ENCODE data around the gene SLC26A9. TPM values are rescaled to one million over a fixed set of nuclear protein-coding genes. Genes with fewer than 3 reads are reported as not detected.

Gene SLC26A9
- total and polyA plus RNA-seq, 2 experiments from 2014 or later: not detected

DNA sequence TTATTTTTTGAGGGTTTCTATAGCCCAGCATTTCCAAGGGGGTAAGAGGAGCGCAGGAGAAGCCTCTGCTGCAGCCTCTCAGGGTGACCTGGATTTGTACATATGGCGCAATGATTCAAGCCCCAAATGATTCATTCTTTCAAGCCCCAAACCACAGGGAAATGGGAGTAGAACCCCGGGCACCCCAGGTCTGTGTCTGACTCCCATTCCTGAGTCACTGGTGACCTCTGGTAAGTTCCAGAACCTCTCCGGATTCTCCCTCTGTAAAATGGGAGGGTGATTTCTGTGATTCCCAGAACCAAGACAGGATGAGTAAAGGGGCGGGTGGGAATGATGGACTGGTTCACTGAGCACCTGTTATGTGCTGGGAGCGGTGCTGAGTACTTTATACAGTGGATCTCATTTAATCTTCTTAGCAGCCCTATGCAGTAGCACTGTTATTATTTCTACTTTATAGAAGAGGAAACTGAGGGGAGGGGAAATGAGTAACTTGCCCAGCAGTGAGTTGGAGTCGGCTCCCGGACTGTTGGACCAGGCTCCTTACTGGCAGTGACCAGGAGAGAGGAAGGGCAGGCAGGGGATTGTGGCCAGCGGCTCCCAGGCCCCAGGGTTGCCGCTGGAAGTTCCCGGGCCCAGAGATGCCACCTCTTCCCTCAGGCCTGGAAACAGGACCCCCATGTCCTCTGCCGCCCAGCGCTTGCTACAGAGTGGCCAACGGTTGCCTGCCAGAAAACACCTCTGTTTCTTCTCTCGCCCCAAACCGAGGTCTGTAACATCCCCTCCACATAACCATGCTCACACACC is 20.3 kb upstream of the SLC26A9 start:
- H3K9me2 ChIP-seq (ENCODE audit: insufficient read depth): no peaks in the 10 kb centered on the region
- no peaks in the 10 kb centered on the region for H3K9me3 Mint-ChIP-seq
- H3K36me3 Mint-ChIP-seq (ENCODE audit: low read depth): no peaks in the 10 kb centered on the region
- no peaks in the 10 kb centered on the region for H3F3A ChIP-seq (replicated peaks; ENCODE audit: low read depth)
- DNase-seq (ENCODE audit: low spot score) (no peak), ATAC-seq (no peak)
- H3K4me1 Mint-ChIP-seq: peaks cover 11% of the 10 kb centered on the region; the same call in 2 of the 3 replicates
- H3K4me3 Mint-ChIP-seq: no peak overlapping the region
- no peaks in the 10 kb centered on the region for H4K20me1 ChIP-seq (replicated peaks; ENCODE audit: insufficient read depth)
- no peak overlapping the region for H3K27ac ChIP-seq (ENCODE audit: low read depth)
- peaks cover 5% of the 10 kb centered on the region for H3K27me3 Mint-ChIP-seq (ENCODE audit: insufficient read depth, low read depth, poor library complexity)
- no peaks in the 10 kb centered on the region for H3K79me2 ChIP-seq (replicated peaks; ENCODE audit: insufficient read depth)
- TF ChIP-seq CREB1 (CRISPR knock-in tag; IDR thresholded peaks at IDR 0.05; ENCODE audit: low read depth) (no peak), POLR2AphosphoS5 (IDR thresholded peaks at IDR 0.05; ENCODE audit: low read depth) (no peak), STAT1 (IDR thresholded peaks at IDR 0.05; ENCODE audit: unreplicated experiment) (no peak), ZNF331 (CRISPR knock-in tag; IDR thresholded peaks at IDR 0.05; ENCODE audit: low read depth) (no peak), EZH2 (IDR thresholded peaks at IDR 0.05; ENCODE audit: low read depth, unreplicated experiment) (no peak), EZH2phosphoT487 (IDR thresholded peaks at IDR 0.05; ENCODE audit: unreplicated experiment) (no peak), NANOG (IDR thresholded peaks at IDR 0.05; ENCODE audit: borderline replicate concordance) (no peak)
- TF ChIP-seq, protein P1, sequence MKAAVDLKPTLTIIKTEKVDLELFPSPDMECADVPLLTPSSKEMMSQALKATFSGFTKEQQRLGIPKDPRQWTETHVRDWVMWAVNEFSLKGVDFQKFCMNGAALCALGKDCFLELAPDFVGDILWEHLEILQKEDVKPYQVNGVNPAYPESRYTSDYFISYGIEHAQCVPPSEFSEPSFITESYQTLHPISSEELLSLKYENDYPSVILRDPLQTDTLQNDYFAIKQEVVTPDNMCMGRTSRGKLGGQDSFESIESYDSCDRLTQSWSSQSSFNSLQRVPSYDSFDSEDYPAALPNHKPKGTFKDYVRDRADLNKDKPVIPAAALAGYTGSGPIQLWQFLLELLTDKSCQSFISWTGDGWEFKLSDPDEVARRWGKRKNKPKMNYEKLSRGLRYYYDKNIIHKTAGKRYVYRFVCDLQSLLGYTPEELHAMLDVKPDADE (IDR thresholded peaks at IDR 0.05): no peak
- TF ChIP-seq, protein P2, sequence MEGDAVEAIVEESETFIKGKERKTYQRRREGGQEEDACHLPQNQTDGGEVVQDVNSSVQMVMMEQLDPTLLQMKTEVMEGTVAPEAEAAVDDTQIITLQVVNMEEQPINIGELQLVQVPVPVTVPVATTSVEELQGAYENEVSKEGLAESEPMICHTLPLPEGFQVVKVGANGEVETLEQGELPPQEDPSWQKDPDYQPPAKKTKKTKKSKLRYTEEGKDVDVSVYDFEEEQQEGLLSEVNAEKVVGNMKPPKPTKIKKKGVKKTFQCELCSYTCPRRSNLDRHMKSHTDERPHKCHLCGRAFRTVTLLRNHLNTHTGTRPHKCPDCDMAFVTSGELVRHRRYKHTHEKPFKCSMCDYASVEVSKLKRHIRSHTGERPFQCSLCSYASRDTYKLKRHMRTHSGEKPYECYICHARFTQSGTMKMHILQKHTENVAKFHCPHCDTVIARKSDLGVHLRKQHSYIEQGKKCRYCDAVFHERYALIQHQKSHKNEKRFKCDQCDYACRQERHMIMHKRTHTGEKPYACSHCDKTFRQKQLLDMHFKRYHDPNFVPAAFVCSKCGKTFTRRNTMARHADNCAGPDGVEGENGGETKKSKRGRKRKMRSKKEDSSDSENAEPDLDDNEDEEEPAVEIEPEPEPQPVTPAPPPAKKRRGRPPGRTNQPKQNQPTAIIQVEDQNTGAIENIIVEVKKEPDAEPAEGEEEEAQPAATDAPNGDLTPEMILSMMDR (conservative IDR thresholded peaks at IDR 0.05; ENCODE audit: low read depth in 2 of 2): no peak
- no peaks in the 10 kb centered on the region for H3K4me1 ChIP-seq (ENCODE audit: insufficient read depth)
- no peak overlapping the region for H3K27ac Mint-ChIP-seq
- no peak overlapping the region for H3K4me3 ChIP-seq
- no peak overlapping the region for H2AFZ ChIP-seq
- no peak overlapping the region for H3K4me2 ChIP-seq
- no peaks in the 10 kb centered on the region for H3K27me3 ChIP-seq (ENCODE audit: insufficient read depth)
- no peaks in the 10 kb centered on the region for H3K36me3 ChIP-seq (ENCODE audit: insufficient read depth)

DNA sequence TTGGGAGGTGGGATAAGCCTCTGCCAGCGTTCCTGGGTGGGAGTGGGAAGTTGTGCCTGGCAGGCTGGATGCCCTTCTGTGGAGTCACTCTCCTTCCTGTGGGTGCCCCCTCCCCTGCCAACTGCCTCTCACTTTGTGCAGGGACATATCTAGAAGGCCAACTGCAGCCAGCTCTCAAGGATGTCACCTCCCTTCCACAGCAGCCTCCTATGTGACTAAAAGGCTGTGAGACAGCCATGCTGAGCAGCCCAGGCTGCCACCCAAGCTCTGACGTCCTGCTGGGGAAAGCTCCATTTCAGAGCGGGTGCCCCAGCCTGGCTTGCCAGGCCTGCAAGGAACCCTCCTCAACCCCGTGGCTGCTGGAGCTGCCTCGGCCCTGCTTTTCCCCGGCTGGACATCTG is 19.6 kb upstream of the SLC26A9 start:
- H3K36me3 Mint-ChIP-seq (ENCODE audit: low read depth): no peaks in the 10 kb centered on the region
- no peak overlapping the region for H3K27ac Mint-ChIP-seq
- TF ChIP-seq STAT1 (IDR thresholded peaks at IDR 0.05; ENCODE audit: unreplicated experiment): no peak
- no peak for TF ChIP-seq POLR2AphosphoS5 (IDR thresholded peaks at IDR 0.05; ENCODE audit: low read depth)
- TF ChIP-seq EZH2 (IDR thresholded peaks at IDR 0.05; ENCODE audit: low read depth, unreplicated experiment): no peak
- no peak for TF ChIP-seq JUNB (IDR thresholded peaks at IDR 0.05; ENCODE audit: unreplicated experiment)
- TF ChIP-seq, protein P2 (conservative IDR thresholded peaks at IDR 0.05; ENCODE audit: low read depth in 2 of 2): no peak
- no peak for TF ChIP-seq NANOG (IDR thresholded peaks at IDR 0.05; ENCODE audit: borderline replicate concordance)
- no peak for TF ChIP-seq ZNF114 (CRISPR knock-in tag; IDR thresholded peaks at IDR 0.05)

More for the DNA sequence above, 19.6 kb upstream of the SLC26A9 start:
- no peaks in the 10 kb centered on the region for H3K9me3 Mint-ChIP-seq
- Histone ChIP-seq H3K4me1 (ENCODE audit: insufficient read depth) (no peaks in the 10 kb centered on the region), H3K27me3 (ENCODE audit: insufficient read depth) (no peaks in the 10 kb centered on the region), H4K20me1 (replicated peaks; ENCODE audit: insufficient read depth) (no peaks in the 10 kb centered on the region), H3K4me3 (no peak overlapping the region), H3F3A (replicated peaks; ENCODE audit: low read depth) (no peaks in the 10 kb centered on the region), H3K36me3 (ENCODE audit: insufficient read depth) (no peaks in the 10 kb centered on the region), H3K27ac (ENCODE audit: low read depth) (no peak overlapping the region), H2AFZ (no peak overlapping the region), H3K79me2 (replicated peaks; ENCODE audit: insufficient read depth) (no peaks in the 10 kb centered on the region), H3K9me2 (ENCODE audit: insufficient read depth) (no peaks in the 10 kb centered on the region), H3K4me2 (no peak overlapping the region)
- peaks cover 11% of the 10 kb centered on the region; the same call in 2 of the 3 replicates for H3K4me1 Mint-ChIP-seq
- no peak for DNase-seq (ENCODE audit: low spot score)
- H3K4me3 Mint-ChIP-seq: no peak overlapping the region
- no peak for ATAC-seq
- peaks cover 5% of the 10 kb centered on the region for H3K27me3 Mint-ChIP-seq (ENCODE audit: insufficient read depth, low read depth, poor library complexity)

Measured in GM23338 (cell line).